AG08396 (cell line): ENCODE results near the gene PPM1F.
"Not testable (repeated sequence)": the region's sequence is repeated elsewhere in the genome, so short reads cannot be mapped to it uniquely, and the experiment has no call there.

Experiments used
- DNase-seq: peaks from one replicate; pipeline ENCODE4 v3.0.0; 2012; ENCODE audit warnings: low spot score, mixed read lengths

Gene PPM1F

DNA sequence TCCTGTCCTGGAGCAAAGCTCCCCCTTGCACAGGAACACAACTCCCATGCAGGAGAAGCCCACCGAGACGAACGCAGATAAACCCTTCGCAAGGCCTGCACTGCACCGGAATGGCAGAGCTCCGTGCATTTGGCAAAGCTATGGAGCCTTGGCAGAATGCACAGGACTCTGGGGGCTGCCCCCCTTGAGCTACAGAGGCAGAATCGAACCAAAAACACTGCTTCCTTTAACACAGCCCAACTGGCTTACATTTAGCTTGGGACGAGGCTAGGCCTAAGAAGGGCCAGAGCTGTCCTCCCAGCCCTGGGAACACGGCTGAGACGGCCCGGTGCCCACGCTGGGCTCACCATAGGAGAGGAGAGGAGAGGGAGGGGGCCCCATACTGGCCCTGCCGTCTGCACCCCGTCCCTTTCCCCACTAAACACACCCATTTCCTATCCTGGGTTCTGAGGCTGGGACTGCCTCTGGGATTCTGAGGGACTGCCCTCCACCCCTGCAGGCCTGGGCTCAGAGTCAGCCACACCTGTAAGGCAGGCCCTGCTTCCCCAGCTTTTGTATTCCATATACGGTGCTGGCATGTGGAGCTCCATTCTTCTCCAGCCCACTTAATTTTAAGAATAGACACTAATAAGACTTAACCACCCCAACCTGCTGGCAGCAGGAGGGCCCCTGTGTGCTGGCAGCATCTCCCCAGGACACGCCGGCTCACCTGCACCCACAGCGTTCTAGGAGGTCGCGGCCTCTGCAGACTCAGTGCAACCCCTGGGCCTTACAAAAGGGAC is 32.9 kb downstream of the PPM1F start:
- DNase-seq, result no peak

DNA sequence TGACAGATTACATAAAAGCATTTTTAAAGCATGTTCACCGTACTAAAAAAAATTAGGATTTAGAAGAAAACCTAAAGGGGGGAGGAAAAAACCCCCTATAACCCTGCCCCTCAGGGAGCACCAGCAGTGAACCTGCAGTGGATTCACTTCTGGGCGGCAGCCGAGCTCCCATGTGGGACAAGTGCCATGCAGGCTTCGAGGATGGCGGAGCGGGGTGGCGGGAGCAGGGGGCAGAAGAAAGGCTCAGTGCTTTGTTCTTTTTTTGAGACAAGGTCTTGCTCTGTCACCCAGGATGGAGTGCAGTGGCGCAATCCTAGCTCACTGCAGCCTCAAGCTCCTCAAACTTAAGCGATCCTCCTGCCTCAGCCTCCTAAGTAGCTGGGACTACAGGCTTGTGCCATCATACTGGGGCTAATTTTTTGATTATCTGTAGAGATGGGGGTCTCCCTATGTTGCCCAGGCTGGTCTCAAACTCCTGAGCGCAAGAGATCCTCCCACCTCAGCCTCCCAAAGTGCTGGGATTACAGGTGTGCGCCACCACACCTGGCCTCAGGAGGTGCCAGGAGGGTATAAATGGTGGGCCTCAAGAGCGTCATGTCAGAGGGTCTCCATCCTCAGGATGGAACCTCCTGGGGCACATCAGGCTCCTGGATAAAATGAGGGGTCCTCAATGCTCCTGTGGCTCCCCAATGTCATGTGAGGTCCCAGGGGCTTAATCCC is 34.0 kb downstream of the PPM1F start:
- DNase-seq, result peak; percentile 2

DNA sequence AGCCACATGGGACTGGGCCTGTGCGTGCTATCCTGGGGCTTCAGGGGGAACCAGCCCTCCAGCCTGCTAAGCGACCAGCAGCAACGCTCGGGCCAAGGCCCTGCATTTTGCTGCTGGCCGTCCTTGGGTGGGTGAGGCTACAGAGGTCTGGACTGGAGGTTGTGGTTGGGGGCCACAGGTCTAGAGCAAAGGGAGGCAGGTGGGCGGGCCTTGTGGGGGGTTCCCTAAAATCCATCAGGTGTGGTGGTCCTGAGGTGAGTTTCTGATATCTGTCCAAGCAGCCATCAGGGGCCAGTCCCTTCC is 34.7 kb downstream of the PPM1F start:
- peak; percentile 5 for DNase-seq

DNA sequence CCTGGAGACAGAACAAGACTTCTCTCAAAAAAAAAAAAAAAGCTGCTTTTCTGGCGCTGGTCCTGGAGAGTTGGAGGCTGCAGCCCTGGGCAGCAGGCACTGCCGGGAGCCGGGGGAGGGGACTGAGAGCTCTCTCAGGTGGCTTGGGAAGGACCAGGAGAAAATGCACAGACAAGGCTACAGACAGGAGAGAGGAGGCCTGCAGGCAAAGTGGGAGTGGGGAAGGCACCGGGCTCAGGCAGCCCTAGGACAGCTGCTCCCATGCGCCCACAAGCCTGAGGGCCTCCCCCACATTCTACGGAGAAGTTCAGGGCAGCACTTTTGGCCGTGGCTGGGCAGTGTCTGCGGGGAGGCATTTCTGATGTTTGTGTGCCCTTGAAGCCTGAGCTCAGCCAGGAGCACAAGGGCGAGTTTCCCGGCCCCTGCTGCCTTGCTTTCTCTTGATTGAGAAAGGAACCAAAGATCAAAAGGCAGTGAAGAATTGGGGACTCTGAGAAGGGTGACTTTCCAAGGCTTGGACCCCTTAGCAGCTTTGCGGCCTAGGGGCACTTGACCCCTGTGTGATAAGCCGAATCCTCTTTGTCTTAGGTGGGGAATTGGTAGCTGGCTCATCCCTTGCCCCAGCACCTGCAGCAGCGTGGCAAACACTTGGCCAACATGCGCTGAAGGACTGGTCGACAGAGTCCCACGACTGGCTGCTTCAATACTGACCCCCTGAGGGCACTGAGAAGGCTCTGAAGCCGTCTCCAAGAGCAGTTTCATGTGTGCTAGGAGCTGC is 35.3 kb downstream of the PPM1F start:
- DNase-seq, result peak; percentile 26

DNA sequence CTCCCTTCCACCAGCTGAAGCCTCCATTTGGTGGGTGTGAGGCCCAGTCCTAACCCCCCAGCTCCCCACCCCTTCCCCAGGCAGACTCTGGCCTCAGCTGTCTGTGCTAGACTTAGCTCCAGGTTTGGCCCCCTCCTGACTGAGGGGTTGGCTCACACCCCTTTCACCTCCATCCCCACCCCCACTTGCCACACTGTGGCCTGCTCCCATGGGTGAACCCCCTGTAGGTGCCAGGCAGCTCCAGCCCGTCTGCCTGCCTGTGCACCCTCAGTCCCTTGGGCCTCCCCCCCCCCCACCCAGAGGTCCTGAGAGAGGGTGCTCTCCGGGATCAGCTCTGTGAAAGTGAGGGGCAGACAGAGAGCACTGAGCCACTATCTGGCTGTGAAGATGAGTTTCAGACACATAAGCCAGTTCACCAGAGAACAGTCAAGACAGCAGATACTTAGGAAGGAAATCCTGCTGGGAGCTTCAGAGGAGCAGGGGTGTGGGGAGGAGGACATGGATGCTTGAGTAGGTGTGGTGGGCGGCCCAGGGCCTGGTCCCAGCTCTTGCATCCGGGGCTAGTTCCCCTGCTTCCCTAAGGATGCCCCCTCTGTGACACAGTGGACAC is 36.2 kb downstream of the PPM1F start:
- DNase-seq, result peak; percentile 3

DNA sequence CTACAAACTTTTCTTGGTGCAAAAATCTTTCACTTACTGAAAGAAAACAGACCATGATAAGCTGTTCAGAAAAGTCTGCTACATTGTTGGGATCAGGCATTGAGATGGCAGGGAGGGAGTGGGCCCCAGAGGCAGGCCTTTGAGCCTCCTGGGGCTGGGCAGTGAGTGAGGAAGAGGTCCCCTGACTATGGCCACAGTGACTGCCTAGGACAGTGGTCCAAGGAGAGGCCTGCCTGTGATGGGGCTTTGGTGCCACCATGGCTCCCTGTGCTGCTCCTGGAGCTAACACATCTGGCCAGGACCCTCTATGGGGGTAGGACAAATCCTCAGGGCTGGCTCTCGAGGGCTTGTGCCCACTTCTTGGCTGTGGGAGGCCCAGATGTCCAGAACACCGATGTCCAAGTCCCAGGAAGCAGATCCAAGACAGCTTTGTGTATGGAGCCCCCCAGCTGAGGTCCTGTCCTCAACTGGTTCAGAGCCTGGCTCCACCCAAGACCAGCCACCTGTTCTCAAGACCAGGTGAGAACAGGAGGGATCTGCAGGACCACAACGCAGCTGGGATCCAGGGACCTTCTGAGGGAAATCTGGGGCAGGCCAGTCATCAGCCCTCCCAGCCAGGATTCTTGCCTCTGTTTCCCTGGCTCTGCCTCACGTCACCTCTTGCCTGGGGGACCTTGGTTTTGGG is 36.9 kb downstream of the PPM1F start:
- DNase-seq, result peak; percentile 2

DNA sequence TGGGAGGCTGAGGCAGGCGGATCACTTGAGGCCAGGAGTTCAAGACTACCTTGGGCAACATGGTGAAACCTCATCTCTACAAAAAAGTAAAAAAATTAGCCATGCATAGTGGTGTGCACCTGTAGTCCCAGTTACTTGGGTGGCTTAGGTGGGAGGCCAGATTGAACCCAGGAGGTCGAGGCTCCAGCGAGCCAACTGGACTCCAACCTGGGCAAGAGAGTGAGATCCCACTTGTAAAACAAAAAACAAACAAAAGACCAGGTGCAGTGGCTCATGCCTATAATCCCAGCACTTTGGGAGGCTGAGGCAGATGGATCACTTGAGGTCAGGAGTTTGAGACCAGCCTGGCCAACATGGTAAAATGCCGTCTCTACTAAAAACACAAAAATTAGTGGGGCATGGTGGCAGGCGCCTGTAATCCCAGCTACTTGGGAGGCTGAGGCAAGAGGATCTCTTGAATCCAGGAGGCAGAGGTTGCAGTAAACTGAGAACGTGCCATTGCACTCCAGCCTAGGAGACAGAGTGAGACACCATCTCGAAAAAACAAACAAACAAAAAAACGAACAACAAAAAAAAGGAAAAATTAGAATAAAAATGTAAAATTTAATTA is 38.5 kb downstream of the PPM1F start:
- DNase-seq, result not testable (repeated sequence)

DNA sequence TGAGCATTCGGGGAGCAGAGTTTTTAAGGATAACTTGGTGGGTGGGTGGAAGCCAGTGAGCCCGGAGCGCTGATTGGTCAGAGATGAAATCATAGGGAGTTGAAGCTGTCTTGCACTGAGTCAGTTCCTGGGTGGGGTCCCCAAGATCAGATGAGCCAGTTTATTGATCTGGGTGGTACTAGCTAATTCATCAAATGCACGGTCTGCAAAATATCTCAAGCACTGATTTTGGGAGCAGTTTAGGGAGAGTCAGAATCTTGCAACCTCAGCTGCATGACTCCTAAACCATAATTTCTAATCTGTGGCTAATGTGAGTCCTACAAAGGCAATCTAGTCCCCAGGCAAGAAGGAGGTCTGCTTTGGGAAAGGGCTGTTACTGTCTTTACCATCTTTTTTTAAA is 42.3 kb downstream of the PPM1F start:
- DNase-seq, result not testable (repeated sequence)

DNA sequence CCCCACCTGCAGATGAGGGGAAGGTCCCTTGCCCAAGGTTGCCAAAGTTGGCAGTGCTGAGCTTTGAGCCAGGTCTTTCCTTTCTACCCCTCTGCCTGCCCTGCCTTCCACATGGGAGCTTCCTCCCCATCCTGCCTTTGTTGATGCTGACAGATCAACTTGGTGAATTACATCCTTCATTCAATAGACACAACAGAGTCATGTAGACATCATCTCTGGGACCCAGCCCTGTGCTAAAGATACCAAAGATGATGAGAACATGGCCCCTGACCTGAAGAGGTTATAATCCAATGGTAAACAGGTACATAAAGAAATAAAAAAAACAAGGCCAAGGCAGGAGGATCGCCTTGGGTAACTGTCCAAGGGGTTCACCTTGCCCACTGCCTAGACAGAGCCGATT is 42.8 kb downstream of the PPM1F start:
- no peak for DNase-seq

DNA sequence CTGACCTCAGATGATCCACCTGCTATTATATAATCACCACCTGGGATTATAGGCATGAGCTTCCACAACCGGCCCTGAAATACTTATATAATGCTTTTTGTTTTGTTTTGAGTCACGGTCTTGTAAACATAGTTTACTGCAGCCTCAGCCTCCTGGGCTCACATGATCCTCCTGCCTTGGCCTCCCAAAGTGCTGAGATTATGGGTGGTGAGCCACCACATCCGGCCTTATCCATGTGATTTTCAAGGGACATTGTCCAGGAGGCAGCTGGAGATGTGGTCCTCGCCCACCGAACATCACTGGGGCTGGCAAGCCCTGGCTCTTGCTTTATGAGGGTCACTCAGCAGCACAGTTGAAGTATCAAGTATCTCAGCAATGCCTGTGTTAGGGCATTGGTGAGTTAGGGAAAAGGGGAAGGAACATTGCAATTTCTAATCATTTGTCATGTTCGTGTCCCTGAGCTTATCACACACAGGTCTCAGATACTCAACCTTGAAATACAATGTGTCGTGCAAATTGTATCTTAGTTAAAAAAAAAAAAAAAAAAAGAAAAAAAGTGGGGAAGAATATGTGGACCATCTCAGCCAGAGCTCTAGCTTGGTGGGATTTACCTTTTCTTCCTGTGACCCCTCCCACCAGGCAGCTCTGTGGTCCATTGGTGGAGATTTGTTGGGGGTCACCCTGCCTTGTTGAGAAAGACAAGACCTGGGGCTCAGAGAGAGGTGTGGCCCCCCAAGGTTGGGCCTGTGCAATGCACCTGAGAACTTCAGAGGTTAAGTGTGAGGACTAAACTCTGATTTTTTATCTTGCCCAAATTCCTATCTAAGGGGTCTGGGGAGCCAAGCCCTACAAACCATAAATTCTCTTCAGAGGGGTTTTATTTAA is 44.8 kb downstream of the PPM1F start:
- no peak for DNase-seq

DNA sequence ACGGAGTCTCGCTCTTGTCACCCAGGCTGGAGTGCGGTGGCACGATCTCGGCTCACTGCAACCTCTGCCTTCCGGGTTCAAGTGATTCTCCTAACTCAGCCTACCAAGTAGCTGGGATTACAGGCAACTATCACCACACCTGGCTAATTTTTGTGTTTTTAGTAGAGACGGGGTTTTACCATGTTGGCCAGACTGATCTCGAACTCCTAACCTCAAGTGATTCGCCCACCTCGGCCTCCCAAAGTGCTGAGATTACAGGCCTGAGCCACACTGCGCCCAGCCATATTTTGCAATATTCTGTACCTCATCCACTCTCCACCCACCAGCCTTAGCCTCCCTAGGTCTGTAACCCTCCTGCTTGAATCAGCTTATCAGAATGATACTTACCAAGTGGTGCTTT is 47.4 kb downstream of the PPM1F start:
- DNase-seq, result not testable (repeated sequence)

DNA sequence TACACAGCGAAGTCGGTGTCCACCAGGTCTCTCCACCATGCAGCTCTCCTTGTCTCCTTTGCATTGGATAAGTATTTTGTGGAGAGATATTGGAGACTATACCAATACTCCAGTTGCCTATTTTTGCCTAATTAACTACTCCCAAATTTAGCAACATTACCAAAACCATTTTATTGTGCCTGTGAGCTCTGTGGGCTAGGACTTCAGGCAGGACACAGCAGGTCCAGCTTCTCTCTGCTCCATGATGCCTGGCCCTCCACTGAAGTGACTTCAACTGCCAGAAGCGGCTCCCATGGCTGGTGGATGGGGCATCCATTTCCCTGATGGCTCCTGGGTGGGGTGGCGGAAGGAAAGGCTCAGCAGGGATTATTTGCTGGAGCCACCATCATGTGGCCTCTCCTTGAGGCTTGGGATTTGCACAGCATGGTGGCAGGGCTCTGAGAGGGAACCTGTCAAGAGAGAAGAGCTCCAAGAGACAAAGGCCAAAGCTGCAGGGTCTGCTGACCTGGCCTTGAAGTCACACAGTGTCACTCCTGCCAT is 48.3 kb downstream of the PPM1F start:
- no peak for DNase-seq

DNA sequence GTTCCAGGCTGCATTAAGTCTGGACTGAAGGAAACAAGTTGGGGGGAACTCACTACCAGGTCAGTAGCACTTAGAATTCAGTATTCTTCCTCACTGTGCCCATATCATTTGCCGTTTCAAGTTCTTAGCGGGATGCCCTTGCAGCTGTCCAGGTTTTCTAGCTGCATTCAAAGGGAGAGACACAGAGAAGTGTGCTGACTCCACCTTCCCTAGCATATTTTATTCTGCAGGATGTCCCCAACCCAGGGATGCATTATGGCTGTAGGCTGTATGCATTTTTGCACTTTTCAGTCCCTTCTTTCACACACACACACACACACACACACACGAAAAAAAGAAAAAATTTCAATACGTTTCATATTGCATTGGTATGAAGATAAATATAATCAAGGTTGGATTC is 49.4 kb downstream of the PPM1F start:
- no peak for DNase-seq

DNA sequence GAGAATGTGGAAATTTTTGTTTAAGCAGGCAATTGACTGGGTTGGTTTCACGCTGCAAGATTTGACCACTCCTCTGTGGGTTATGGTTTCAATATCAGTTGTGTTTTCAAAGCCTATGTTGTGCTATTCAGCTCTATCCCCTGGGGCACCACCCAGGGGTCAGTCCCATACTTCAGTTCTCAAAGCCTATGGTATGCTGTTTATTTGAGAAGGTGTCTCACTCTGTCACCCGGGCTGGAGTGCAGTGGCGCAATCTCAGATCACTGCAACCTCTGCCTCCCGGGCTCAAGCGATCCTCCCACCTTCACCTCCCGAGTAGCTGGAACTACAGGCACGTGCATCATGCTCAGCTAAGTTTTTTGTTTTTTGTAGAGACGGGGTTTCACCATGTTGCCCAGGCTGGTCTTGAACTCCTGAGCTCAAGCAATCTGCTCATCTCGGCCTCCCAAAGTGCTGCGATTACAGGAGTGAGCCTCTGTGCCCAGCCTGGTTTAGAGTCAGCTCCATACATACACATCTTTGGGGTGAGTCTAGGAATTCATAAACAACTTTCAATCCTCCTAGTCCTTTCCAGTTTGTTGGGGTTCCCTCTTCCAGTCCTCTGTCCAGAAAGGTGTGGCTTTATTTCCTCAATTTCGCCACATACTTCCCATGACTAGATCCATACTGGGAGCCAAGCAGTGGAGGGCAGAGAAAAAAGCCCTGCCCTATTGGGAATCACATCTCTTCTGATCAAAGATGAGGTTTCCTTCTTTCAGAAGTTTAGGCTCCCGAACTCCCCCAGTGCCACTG is 50.2 kb downstream of the PPM1F start:
- DNase-seq, result no peak

DNA sequence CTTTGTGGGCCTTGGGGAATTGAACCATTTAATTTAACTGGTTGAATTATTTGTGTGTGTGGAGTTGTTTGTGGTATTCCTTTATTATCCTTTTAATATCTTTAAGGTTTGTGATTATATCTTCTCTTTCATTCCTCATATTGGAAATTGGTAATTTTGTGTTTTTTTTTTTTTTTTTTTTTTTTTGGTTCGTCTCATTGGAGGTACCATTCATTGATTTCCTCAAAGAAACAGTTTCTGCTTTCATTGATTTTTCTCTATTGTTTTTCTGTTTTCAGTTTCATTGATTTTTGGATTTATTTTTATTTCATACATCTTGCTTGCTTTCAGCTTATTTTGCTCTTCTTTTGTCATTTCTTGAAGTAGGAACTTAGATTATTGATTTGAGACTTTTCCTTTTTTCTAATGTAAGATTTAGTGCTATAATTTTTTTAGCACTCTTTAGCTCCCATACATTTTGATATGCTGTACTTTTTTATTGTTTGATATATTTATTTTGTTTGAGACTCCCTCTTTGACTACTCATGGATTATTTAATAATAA is 54.2 kb downstream of the PPM1F start:
- DNase-seq, result no peak

DNA sequence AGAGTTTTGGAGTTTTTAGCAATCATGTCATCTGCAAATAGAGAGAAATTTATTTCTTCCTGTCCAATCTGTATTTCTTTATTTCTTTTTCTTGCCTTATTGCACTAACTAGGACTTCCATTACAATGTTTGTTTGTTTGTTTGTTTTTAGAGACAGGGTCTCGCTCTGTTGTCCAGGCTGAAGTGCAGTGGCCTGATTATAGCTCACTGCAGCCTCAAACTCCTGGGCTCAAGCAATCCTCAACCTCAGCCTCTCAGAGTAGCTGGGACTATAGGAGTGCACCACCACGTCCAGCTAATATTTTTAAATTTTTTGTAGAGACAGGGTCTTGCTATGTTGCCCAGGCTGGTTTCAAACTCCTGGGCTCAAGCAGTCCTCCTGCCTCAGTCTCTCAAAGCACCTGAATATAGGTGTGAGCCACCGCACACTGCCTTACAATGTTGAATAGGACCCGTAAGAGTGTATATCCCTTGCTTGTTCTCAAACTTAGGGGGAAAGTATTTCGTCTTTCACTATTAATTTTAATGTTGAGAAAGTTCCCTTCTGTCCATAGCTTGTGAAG is 55.6 kb downstream of the PPM1F start:
- DNase-seq, result no peak

DNA sequence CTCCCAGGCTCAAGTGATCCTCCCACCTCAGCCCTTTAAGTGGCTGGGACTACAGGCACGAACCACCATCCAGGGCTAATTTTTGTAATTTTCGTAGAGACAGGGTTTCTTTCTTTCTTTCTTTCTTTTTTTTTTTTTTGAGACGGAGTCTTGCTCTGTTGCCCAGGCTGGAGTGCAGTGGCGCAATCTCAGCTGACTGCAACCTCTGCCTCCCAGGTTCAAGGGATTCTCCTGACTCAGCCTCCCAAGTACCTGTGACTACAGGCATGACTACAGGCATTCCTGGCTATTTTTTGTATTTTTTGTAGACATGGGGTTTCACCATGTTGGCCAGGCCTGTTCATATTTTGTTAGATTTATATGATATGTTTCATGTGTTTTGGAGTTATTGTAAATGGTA is 56.4 kb downstream of the PPM1F start:
- DNase-seq, result not testable (repeated sequence)

DNA sequence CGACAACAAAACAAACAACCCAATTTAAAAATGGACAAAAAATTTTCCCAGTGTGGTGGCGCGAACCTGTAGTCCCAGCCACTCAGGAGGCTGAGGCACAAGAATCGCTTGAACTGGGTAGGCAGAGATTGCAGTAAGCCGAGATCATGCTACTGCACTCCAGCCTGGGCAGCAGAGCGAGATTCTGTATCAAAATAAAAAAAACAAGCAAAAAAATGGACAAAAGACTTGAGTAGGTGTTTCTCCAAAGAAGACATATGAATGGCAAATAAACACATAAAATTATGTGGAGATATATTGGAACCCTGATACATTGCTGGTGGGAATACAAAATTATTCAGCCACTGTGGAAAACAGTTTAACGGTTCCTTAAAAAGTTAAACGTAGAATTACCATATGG is 57.8 kb downstream of the PPM1F start:
- no peak for DNase-seq
